HG03378 (cell line): ENCODE results near the gene CDK18.

Source experiments
- ATAC-seq: cut with Tn5 transposase; IDR thresholded peaks from one replicate; pipeline ENCODE4 v1.9.1; 2021; ENCODE audit warnings: mild to moderate bottlenecking, moderate library complexity; ENCODE audit not compliant: unreplicated experiment

CDK18 gene

DNA sequence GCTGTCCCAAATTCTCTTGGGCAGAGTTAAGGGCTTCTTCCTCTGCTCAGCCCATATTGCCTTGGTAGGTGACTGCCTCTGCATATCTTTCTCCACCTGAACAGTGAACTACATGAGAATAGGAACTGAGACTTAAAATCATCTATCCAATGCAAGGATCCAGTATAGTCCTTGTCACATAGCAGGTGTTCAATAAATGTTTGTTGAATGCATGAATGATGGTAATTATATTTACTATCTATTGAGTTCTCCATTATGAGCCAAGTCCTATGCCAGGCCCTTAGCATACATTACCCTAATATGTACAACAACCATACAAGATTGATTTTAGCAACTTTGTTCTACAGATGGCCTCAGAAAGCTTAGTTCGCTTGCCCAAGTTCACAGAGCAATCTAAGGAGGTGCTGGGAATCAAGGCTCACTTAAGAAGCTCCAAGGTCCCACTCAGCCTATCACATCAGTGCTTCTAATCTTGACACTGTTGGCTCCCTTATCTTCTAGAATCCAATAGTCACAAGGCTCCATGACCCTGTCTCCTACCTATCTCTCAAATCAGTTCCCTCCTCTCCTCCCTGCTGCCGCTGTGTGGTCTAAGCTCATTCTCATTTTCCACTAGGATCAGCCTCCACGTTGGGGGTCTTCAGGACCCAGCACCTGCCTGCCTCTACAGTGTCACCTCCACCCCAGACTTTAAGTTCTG, 2.2 kb upstream of the CDK18 start:
- no peak for ATAC-seq

DNA sequence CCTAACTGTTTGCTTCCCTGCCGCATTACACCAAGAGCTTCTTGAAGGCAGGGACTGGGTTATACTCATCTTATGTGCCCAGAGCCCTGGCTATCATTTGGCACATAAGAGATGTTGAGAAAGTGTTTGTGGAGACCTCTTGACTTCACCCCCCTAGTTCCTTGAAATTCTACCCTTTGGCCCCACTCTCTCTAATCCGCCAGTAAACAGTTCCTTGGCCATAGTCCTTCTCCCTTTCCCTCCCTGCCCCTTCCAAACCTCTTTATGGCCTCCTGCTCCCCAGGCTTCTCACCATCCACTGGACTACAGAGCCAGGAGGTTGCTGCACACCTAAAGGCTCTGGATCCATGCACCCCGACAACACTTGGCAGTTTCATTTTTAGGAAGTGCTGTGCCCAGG, 1.5 kb upstream of the CDK18 start:
- no peak for ATAC-seq

DNA sequence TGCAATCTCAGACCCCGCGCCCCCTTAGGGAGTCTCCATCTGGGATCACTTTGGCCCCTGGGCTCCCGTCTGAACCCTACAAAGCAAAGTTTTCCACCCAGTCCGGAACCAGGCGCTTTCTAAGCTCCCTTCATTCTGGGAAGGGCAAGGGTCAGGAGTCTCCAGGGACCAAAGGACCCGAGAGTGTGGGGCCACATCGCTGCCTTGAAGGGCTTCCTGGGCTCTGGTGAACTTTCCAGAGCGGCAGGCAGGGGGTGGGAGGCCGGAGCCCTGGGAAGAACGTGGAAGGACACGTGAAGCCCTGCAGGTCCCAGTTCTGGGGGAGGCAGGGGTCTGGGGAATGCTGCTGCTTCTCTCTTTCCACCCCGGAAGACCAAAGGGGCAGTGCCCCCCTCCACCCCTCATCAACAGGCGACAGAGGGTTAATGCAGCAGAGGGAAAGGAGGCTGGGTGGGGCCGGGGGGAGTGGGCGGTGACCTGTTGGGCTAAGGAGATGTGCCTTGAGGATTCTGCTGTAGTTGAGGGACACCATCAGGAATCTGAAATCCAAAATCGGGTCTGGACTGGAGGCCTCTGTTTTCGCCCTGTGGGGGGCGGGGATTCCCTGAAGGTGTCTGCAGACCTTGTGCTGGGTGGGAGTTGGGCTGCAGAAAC, 734 bp downstream of the CDK18 start:
- no peak for ATAC-seq

DNA sequence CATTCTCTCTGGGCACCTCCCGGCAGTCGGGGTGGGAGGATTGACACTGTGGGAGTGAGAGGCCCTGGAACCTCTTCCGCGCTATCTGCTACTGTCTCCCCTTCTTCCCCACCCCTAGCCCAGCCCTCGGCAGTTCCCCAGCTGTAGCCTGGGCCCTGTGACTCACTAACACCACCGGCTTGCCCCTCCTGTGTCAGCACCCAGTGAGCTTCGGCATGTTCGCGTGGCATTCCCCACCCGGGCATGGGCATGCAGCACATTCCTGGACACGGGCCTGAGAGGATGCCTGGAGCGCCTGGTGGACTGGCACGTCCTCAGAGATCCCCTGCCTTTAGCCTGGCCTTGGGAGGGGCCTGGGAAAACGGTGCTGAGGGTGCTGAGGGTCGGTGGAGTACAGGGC, 1.3 kb downstream of the CDK18 start:
- ATAC-seq = no peak

DNA sequence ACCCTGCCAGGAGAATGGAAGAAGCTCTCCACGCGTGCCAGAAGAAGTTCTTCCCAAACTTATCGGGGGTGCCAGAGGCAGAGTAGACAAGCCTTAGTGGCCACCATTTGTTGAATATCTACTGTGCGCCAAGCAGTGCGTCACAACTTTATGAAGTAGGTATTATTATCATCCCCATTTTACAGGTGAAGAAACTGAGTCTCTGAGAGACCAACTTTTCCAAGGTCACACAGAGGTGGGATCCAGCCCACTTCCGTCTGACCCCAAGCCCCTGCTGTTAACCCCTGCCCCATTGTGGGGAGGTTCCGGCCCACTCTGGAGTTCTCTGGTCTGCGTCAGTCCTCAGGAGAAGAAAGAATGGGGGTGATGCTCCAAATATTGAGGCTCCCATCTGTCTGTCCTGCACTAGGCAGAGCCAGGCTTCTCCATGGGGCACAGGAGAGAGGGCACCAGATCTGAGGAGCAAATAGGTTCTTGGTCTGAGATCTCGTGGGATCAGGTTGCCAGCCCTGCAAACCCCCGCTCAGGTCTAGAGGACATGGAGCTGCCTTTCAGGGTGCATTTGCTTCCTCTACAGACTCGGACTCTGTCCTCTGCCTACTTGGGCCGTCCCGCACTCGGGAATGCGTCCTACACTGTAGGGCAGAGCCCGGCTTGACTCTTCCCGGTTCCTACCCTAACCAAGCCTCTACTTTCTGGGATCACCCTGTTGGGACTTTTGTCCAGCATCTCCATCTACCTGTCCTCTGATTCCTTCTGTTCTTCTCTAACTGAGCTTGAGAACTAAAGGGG, 2.1 kb downstream of the CDK18 start:
- no peak for ATAC-seq

DNA sequence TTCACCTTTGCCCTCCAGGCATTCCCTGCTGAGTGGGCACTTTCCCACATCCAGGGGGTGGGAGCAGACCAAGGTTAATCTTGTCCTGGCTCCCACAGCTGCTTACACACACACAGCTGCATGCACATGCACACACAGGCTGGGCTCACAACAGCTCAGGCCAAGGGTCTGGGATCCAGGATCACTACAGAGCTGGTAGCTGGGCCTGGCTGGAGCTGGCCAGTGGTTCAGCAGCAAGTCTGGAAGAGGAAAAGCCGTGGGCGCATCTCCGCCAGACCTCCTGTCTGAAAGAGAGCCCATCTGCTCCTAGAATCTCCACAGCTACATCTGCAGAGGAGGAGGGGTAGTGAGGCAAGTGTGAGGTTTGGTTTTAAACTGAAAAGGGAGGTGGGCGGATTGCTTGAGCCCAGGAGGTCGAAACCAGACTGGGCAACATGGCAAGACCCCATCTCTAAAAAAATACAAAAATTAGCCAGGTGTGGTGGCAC, 3.8 kb downstream of the CDK18 start:
- no peak for ATAC-seq

DNA sequence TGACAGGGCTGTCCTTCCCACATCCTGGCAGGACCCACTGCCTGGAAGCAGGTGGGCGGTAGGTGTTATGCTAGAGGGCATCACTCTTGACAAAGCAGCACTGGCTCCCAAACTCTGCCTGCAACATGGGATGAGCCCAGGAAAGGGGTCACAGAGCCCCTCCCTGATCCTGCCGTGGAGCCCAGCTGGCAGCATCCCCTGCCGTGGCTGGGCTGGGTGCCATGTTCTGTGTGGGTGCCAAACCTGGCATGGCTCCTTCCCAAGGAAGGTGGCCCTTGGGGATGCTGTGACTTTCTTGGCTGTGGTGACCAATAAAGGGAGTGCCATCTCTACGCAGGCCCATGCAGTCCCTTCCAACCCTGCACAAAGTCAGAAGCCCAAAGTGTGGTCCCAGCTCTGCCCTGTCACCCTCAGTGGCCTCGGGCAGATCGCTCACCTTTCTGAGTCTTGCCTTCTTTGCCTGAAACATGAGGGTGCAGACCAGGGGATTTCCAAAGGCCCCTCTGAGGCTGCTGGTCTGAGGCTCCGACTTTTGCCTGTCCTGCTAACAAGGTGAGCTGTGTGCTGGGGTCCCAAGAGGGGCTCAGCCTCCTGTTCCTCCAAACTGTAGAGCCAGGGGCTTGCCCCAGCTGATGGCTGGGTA, 6.0 kb downstream of the CDK18 start:
- ATAC-seq = no peak

DNA sequence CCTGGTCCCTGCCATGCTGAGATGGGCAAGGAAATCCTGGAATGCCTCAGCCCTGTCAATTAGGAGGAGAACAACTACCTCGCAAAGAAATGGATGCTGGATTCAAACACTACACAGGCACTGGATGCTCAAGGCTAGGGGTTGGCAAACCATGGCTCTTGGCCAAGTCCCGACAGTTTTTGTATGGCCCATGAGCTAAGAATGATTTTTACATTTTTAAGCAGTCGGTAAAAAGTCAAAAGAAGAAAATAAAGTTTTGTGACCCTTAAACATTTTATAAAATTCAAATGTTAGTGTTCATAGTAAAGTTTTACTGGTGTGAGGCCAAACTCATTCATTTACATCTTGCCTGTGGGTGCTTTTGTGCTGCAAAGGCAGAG, 6.5 kb downstream of the CDK18 start:
- no peak for ATAC-seq

DNA sequence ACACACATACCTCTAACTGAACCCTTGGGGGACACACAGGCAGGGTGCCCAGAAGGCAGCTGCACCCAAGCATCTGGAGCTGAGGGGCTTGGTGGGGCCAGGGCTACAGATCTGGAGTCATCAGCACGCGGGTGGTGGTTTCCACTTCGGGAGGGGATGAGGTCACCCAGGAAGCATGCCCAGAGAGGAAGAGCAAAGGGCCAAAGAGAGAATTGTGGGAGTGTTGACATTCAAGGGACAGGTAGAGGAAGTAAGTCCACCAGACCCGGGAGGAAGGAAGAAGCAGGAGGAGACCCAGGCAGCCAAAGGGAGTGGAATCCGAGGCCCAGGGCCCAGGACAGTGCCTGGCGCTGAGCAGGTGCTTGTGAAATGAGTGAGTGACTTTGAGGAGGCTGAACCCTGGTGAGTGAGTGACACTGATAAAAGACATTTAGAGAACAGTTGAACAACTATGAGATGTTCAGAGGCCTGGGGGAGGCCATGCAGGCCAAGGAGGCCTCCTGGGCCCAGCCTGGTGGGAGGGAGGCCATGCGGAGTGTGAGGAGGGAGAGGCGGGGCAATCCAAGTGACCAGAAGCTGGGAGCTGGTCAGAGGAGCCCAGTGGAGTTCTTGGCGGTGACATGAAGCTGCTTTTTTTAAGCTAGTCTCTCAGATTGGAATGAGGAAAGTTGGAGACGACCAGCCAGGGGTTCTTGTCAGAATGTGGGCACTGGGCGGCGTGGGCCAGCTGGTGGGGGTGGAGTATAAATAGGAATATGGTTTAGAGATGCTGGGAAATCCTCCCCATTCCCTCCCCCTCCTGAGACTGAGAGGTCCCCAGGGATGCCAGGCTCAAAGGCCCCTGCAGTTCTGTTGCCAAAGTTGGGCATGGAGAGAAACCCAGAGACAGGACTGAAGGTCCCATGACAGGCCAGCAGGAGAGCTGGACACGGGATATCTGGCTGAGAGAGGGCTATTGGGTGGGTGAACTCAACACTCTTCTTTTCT, 7.9 kb downstream of the CDK18 start:
- ATAC-seq = no peak

DNA sequence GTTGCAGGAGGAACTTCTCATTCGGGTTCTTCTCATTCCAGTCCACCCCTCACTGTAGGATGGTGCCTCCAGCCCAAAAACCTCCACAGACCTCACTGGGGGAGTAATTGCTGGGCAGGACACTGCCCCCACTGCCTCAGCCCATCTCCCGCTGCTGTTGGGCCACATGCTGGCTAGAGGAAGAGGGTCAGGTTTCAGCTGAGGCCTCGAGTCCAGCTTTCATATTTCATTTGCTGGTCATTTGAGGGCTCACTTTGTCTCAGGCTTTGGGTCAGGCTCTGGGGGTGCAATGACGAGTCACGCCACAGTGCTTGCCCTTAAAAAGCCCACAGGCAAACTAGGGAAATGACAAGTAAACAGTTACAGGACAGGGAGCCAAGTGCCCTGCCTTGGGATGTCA, 9.3 kb downstream of the CDK18 start:
- no peak for ATAC-seq

DNA sequence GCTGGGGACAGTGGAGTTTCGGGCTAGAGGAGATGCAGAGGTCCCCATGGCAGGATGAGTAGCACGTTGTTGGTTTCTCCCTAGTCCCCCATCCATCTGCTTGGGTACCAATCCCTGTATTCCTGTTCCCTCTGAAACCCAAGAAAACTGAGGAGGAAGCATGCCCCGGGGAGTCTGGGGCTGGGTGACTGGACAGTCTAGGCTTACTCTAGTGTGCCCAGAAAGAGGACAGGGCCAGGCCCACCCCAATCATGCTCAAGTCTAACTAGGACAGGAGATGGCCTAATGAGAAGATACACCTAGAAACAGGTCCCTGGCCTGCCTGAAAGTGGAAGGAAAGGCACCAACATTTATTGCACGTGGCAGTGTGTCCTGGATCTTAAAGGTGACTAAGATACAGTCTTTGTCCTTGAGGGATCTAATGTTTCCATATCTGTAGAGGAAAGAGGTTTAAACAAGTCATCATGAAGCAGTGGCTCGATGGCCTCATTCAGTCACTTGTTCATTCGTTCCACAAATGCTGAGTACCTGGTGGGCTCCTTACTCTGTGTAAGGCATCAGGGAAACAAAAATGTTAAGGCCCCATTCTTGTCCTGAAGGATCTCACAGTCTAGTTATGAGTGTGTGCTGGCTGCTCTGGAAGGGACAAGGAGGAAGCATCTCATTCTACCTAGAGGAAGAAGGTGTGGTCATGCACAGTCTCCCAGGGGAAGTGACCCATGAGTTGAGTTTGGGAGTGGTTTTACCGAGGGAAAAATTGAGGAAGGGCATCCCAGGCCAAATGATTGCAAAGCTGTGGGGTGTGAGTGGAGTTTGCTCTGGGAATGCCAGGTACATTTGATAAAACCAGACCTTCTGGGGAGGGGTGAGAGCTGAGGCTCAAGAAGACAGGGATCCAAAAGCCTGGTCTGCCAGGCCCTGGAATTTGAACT, 10.0 kb downstream of the CDK18 start:
- no peak for ATAC-seq

DNA sequence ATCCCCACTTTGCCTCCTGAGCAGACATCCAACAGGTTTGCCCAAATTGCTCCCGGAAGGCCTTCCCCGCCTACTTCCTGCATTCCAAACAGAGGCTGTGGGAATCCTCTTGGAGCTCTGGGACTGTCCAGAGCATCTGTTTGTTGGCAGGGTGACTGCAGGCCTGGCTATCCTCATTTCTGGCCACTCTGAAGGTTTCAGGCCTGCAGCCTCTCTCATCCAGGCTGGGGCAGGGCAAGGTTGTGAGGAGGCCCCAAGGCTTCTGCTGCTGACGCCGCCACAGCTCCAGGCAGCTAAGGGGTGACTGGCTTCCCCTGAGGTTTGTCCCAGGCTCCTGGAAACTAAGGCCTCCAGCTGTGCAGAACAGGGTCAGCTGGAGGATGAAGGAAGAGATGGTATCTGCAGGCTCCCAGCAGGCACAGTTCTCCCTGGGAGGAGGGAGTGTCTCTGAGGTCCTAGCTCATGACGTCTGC, 11.3 kb downstream of the CDK18 start:
- no peak for ATAC-seq

DNA sequence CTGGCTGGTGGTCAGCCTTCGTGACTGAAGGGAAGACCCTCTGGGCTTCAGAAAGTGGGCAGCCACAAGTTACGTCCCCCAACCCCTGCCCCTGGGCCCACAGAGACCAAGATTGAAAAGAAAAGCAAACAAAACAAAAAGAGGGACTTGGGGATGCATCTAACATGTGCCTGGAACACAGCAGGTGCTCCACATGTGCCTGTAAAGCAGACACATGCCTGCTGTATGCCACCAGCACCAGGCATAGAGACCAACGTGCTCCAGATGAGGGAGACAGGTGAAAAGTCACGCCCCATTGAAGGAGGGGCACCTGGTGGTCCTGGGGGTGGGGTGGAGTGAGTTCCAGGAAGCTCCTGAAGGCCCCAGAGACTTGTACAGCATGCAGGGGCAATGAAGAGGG, 11.9 kb downstream of the CDK18 start:
- no peak for ATAC-seq

DNA sequence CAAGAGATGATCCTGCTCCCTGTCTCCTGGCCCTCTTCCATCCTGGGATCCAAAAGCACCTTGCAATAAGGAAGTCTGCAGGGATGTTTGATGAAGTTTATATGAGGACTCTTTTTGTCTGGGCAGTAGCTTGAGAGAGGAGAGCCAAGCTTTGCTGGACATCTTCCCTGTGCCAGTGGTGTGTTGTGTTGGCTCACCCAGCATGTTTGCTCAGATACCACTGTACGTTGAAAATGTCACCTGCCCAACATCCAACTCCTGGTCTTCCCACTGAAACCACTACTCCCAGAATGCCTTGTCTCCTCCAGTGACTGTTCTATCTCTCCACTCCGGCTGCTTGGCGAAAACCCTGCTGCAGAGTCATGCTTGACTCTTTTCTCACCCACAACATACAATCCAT, 12.8 kb downstream of the CDK18 start:
- ATAC-seq = no peak

DNA sequence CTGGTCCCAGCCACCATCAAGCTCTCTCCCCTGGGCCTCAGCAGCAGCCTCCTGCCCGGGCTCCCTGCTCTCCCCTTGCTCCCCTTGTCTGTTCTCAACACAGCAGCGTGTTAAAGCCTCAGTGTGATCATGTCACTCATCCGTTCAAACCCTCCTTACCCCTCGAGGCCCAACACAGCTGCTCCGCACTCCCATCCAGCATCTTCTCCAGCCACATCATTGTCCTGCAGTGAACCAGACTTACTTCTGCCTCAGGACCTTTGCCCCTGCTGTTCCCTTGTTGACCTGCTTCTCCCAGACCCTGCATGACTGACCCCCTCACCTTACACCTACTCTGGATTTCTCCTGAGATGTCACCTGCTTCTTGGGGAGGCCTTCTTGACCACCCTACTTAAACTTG, 13.3 kb downstream of the CDK18 start:
- ATAC-seq = no peak

DNA sequence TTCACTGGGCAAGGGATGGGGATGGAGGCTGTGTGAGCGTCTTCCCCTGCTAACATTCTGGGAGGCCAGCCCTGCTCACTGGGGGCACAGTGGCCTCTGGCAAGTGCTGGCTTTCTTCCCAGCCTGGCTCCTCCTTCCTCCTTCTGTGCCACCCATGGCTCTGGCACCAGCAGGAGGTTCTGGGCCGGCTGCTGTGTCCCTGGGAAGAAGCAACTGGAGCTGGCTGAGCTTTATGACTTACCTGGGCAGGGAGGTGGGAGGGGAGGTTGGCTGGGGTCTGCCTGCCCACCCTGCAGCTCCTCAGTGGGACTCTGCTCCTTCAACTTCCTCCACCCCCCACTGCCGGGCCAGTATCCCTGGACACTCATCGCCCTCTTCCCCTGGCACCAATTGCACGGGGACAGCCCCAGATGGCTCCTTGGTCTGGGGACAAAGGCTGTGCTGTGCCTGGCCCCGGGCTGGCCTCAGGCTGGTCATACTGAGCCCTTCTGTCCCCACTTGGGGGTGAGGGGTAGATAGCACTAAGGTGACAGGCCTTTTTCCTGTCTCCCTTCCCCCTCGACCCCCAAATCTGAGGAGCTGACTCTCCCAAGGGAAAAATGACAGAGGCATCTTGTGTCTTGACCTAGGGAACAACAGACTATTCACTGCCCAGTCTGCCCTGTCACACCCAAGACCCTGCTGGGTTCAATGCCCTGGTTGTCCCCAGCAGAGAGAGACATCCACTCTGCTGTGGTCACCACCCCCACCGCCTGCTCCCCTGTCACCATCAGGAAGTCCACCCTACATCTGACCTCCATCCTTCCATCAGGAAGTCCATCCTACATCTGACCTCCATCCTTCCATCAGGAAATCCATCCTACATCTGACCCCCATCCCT, 14.4 kb downstream of the CDK18 start:
- no peak for ATAC-seq

DNA sequence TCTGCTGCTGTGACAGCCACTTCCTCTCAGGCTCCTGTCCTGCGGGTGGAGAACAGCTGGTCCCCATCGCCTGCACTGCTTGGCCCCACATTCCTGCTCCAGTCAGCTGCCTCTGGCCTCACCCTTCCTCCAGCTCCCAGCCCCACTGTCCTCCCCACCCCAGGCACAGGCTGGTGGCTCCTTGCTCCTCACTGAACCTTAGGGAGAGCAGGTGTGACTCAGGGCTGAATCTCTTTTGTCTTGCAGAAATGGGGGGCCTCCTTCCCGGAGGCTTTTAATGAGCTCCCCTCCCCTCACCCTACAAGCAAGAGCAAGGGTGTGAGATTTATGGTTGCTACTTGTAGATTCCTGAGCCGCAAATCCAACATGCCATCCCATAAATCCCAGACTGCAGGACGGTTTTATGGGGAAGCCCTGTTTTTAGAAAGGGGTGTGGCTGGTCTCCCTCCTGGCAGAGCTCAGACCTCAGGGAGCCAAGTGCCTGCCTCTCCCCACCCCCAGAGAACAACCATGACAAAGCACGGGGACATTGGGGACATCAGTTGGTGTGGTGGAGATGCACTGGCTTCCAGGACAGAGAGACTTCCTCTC, 15.2 kb downstream of the CDK18 start:
- no peak for ATAC-seq

DNA sequence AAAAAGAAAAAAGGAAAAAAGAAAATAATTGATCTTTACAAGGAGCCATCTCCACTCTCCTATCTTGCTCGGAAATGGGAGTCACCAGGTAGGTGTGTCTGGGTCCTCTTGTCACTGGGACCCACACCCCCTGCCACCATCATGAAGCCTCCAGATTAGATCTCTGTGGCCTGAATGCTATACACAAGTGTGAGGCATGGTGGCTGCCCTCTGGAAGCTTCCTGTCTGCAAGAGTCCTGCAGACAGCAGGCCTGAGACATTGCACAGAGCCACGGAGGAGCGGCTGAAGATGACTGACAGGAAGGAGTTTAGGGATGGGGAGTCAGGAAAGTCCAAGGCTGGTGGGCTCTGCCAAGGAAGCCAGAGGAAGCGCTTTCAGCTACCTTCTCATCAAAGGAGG, 16.2 kb downstream of the CDK18 start:
- ATAC-seq = no peak
